Peyer's patch (tissue), 4 donors: ENCODE data around the gene IMMP2L.

Experiments used
- CTCF ChIP-seq, 6 experiments: fragments of 450-650 bp in 4 of 6; fragments of 200-600 bp in 2 of 6; sonication (generic) in 1 of 6; IDR thresholded peaks; one replicate each; pipeline ENCODE4 v1.5.1; 2017 to 2019; ENCODE audit warnings: antibody characterized with exemption in 6 of 6, mild to moderate bottlenecking in 3 of 6, moderate library complexity in 1 of 6
- POLR2A ChIP-seq, 2 donors: fragments of 450-650 bp; IDR thresholded peaks; one replicate each; pipeline ENCODE4 v1.5.1; 2017; ENCODE audit warnings: antibody characterized with exemption in 2 of 2, mild to moderate bottlenecking in 2 of 2, moderate library complexity in 2 of 2

DNA sequence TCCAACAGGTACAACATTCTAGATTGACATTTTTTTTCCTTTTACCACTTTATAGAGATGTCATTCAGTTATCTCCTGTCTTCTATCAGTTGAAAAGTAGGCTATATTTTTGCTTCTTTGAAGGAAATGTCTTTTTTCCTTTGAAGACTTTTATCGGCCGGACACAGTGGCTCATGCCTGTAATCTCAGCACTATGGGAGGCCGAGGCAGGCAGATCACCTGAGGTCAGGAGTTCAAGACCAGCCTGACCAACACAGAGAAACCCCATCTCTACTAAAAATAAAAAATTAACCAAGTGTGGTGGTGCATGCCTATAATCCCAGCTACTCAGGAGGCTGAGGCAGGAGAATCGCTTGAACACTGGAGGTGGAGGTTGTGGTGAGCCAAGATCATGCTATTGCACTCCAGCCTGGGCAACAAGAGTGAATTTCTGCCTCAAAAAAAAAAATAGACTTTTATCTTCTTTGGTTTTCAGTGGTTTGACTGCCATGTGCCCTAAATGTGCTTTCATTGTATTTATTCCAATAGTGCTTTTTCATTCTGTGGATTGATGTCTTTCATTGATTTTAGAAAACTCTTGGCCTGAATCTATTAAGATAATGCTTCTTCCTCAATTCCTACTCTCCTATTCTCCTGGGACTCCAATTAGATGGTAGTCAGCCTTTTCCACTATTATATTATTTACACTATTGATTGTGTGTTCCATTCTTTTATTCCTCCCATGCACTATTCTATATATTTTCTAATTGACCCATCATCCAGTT is 84.6 kb downstream of the IMMP2L start:
- TF ChIP-seq CTCF (IDR thresholded peaks at IDR 0.05), result no peak
- no peak for TF ChIP-seq POLR2A (IDR thresholded peaks at IDR 0.05)
